Measurements from ENCODE around the gene RPUSD4. TPM values are rescaled to one million over a fixed set of nuclear protein-coding genes. Genes with fewer than 3 reads are reported as not detected.

The RPUSD4 gene
- total RNA-seq, 5 donors from 2014 or later (not counting 1 experiment from before 2014, with no cell fraction given): 33.8 to 41.5 (median 40.2) TPM

DNA sequence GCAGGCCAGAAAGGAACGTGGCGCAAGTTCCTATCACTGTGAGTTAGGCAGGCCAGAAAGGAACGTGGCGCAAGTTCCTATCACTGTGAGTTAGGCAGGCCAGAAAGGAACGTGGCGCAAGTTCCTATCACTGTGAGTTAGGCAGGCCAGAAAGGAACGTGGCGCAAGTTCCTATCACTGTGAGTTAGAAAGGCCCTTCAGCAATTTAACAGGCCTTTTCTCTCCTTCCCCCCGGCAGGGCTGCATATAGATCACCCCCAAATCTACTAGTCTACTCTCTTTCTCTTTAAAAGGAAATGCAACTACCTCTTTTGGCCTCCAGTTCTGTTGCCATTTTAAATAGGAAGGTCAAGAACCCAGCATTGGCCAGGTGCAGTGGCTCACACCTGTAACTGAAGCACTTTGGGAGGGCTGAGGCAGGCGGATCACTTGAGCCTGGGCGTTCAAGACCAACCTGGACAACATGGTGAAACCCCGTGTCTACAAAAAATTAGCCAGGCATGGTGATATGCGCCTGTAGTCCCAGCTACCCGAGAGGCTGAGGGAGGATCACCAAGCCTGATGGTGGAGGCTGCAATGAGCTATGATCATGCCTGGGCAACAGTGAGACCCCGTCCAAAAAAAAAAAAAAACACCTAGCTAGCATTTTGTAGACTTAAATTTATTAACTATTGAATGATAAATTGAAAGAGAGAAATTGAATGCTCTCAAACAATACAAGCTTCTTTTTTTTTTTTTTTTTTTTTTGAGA, 15.1 kb upstream of the RPUSD4 start:
- no peaks in the 10 kb centered on the region for H3K4me1 ChIP-seq (ENCODE audit: control insufficient read depth in 1 of 2, extremely low read depth in 1 of 2, insufficient read depth in 2 of 2, low read length in 2 of 2)
- 94% methylated on average over 7 of the region's 15 CpGs for WGBS (ENCODE audit: insufficient coverage)
- Mint-ChIP-seq H3K27me3 (no peaks in the 10 kb centered on the region), H3K4me1 (peaks cover 0 to 5% (median 0%) of the 10 kb centered on the region in 3 donors), H3K27ac (no peak overlapping the region), H3K36me3 (peaks cover 12% of the 10 kb centered on the region), H3K4me3 (no peak overlapping the region), H3K9me3 (no peaks in the 10 kb centered on the region)
- CTCF ChIA-PET: interaction anchor here in 1 of 2 donors (0.7 kb wide), 1 partner anchor 241 kb away, joined by 5 read pairs; no protein-coding TSS in a partner anchor
- no peak overlapping the region for H3K27ac ChIP-seq (ENCODE audit: low read length)
- no peak for ATAC-seq (replicated peaks in 1 of 4)
- POLR2A ChIA-PET: interaction anchor here in 1 of 2 donors (0.6 kb wide), 1 partner anchor 583 kb away, joined by 3 read pairs; no protein-coding TSS in a partner anchor
- H3K9me3 ChIP-seq: no peaks in the 10 kb centered on the region
- no peaks in the 10 kb centered on the region for H3K27me3 ChIP-seq (replicated peaks in 1 of 2; ENCODE audit: control insufficient read depth in 2 of 2, extremely low read depth in 1 of 2, insufficient read depth in 2 of 2, low read length in 1 of 2)
- peaks cover 0 to 5% of the 10 kb centered on the region in 2 donors for H3K36me3 ChIP-seq (ENCODE audit: control insufficient read depth in 2 of 2, extremely low read depth in 1 of 2, insufficient read depth in 1 of 2, low read length in 1 of 2)
- no peak overlapping the region for H3K4me3 ChIP-seq (ENCODE audit: control insufficient read depth in 1 of 2, extremely low read depth in 1 of 2, low read length in 1 of 2)
- no peak for DNase-seq

DNA sequence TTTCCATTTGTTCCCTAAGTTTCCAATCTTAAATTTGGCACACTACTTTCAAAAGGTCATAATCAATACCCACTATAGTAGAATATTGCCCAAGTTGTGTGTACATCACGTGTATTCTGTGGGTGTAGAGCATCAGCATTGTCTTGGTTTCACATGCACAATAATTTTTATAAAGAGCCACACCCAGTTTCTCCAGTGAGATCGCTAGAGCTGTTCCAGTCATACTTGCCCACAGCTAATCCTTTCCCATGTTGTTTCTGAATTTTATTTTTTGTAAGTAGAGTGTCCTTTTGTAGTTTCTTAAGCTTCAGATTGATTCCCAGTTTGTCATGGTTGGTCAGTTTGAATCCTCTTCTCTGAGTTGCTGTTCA, 13.8 kb upstream of the RPUSD4 start:
- no peak for ATAC-seq (replicated peaks in 1 of 4)
- peaks cover 0 to 5% of the 10 kb centered on the region in 2 donors for H3K36me3 ChIP-seq (ENCODE audit: control insufficient read depth in 2 of 2, extremely low read depth in 1 of 2, insufficient read depth in 1 of 2, low read length in 1 of 2)
- WGBS (ENCODE audit: insufficient coverage): no CpG with 5 or more reads among the region's 2 CpGs
- Mint-ChIP-seq H3K4me3 (no peak overlapping the region), H3K4me1 (peaks cover 0 to 7% (median under 1%) of the 10 kb centered on the region in 3 donors), H3K9me3 (no peaks in the 10 kb centered on the region), H3K36me3 (peaks cover 6% of the 10 kb centered on the region), H3K27me3 (no peaks in the 10 kb centered on the region), H3K27ac (no peak overlapping the region)
- no peaks in the 10 kb centered on the region for H3K9me3 ChIP-seq
- H3K27me3 ChIP-seq (replicated peaks in 1 of 2; ENCODE audit: control insufficient read depth in 2 of 2, extremely low read depth in 1 of 2, insufficient read depth in 2 of 2, low read length in 1 of 2): no peaks in the 10 kb centered on the region
- no peak overlapping the region for H3K27ac ChIP-seq (ENCODE audit: low read length)
- DNase-seq: no peak
- POLR2A ChIA-PET: no interaction called here
- CTCF ChIA-PET: interaction anchor here in 1 of 2 donors (0.6 kb wide), 1 partner anchor 216 kb away, joined by 3 read pairs; no protein-coding TSS in a partner anchor
- no peaks in the 10 kb centered on the region for H3K4me1 ChIP-seq (ENCODE audit: control insufficient read depth in 1 of 2, extremely low read depth in 1 of 2, insufficient read depth in 2 of 2, low read length in 2 of 2)
- H3K4me3 ChIP-seq (ENCODE audit: control insufficient read depth in 1 of 2, extremely low read depth in 1 of 2, low read length in 1 of 2): no peak overlapping the region

DNA sequence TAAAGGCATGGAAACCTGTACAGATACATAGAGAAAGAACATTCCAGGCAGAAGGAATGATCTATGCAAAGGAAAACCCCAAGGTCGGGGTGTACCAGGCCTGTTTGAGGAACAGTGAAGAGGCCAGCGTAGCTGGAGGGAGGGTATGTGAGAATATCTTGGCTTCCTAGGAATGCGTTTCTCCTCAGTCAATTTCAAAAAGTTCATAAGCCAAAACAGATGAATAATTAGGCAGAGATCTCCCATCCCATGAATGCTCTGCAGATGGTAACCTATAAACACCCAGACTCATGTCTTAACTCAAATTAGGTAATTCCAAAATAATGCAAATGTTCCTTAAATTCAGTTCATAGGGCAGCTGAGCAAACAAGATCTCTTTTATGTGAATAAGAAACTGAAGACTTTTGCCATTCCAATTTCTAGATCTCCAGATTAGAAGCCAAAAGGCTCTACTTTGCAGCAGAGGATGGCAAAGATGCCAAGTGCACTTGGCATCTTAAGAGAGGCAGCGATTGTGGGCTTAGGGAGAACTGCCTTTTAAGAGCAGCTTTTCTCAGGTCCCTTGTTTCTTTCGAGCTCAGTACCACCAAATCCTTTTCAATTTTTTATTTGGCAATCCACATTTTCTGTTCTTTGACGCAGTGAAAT, 13.3 kb upstream of the RPUSD4 start:
- Histone ChIP-seq H3K27ac (ENCODE audit: low read length) (no peak overlapping the region), H3K36me3 (ENCODE audit: control insufficient read depth in 2 of 2, extremely low read depth in 1 of 2, insufficient read depth in 1 of 2, low read length in 1 of 2) (peaks cover 0 to 2% of the 10 kb centered on the region in 2 donors), H3K9me3 (no peaks in the 10 kb centered on the region), H3K4me1 (ENCODE audit: control insufficient read depth in 1 of 2, extremely low read depth in 1 of 2, insufficient read depth in 2 of 2, low read length in 2 of 2) (no peaks in the 10 kb centered on the region), H3K27me3 (replicated peaks in 1 of 2; ENCODE audit: control insufficient read depth in 2 of 2, extremely low read depth in 1 of 2, insufficient read depth in 2 of 2, low read length in 1 of 2) (no peaks in the 10 kb centered on the region), H3K4me3 (ENCODE audit: control insufficient read depth in 1 of 2, extremely low read depth in 1 of 2, low read length in 1 of 2) (no peak overlapping the region)
- no peaks in the 10 kb centered on the region for H3K9me3 Mint-ChIP-seq
- no peak for ATAC-seq (replicated peaks in 1 of 4)
- no peaks in the 10 kb centered on the region for H3K27me3 Mint-ChIP-seq
- CTCF ChIA-PET: no interaction called here
- no peak overlapping the region for H3K4me3 Mint-ChIP-seq
- H3K4me1 Mint-ChIP-seq: peaks cover 0 to 10% (median 2%) of the 10 kb centered on the region in 3 donors
- POLR2A ChIA-PET: no interaction called here
- DNase-seq: no peak
- 83% methylated on average over 2 of the region's 6 CpGs for whole genome bisulfite sequencing (ENCODE audit: insufficient coverage)
- H3K27ac Mint-ChIP-seq: no peak overlapping the region
- H3K36me3 Mint-ChIP-seq: peaks cover 6% of the 10 kb centered on the region

DNA sequence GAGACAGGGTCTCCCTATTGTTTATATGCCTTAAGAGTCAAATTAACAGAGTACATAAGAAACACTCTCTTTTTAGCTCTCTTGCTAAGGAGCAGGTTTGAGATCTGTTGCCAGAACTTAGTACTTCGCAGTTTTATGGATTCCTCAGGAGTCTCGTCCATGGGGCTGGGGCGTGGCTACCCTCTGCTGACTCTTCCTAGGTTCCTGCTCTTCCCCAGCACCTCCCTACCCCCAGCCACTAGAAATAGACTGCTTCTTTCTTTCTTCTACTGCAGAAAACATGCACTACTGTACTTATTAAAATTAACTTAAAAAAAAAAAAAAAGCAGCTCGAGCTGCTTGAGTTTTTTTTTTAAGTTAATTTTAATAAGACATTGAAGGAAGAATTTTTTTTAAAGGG, 8.1 kb upstream of the RPUSD4 start:
- H3K27me3 Mint-ChIP-seq: no peaks in the 10 kb centered on the region
- no peaks in the 10 kb centered on the region for H3K27me3 ChIP-seq (replicated peaks in 1 of 2; ENCODE audit: control insufficient read depth in 2 of 2, extremely low read depth in 1 of 2, insufficient read depth in 2 of 2, low read length in 1 of 2)
- DNase-seq (no peak), ATAC-seq (replicated peaks in 1 of 4) (no peak)
- H3K4me3 ChIP-seq (ENCODE audit: control insufficient read depth in 1 of 2, extremely low read depth in 1 of 2, low read length in 1 of 2): no peak overlapping the region
- peaks cover 16 to 32% (median 24%) of the 10 kb centered on the region in 3 donors for H3K4me1 Mint-ChIP-seq
- no peaks in the 10 kb centered on the region for H3K4me1 ChIP-seq (ENCODE audit: control insufficient read depth in 1 of 2, extremely low read depth in 1 of 2, insufficient read depth in 2 of 2, low read length in 2 of 2)
- WGBS (ENCODE audit: insufficient coverage): 100% methylated on average over 1 of the region's 4 CpGs
- no peak overlapping the region for H3K4me3 Mint-ChIP-seq
- no peak overlapping the region for H3K27ac Mint-ChIP-seq
- no peaks in the 10 kb centered on the region for H3K9me3 ChIP-seq
- no peak overlapping the region for H3K27ac ChIP-seq (ENCODE audit: low read length)
- H3K36me3 Mint-ChIP-seq: peaks cover 6% of the 10 kb centered on the region
- ChIA-PET POLR2A (no interaction called here), CTCF (interaction anchor here (0.6 to 0.8 kb wide), 2 partner anchors 93 to 651 kb away, joined by 3 to 5 read pairs; no protein-coding TSS in a partner anchor)
- no peaks in the 10 kb centered on the region for H3K9me3 Mint-ChIP-seq
- no peaks in the 10 kb centered on the region for H3K36me3 ChIP-seq (ENCODE audit: control insufficient read depth in 2 of 2, extremely low read depth in 1 of 2, insufficient read depth in 1 of 2, low read length in 1 of 2)

DNA sequence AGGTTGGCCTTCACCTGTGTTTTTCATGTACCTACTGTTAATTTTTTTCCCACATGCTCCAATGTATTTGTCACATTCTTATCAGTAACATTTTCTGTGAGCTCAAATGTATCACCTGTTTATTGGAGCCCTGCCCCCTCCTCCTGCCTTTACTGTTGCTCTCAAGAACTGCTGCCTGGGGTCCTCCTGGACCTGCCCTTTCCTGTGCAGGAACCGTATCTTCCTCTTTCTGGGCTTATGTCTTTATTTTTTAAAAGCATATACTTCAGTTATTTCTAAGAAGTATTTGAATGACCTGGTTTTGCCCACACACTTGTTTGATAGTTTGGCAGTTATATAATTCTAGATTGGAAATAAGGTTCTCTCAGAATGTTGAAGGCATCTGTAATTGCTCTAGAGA, 6.0 kb upstream of the RPUSD4 start:
- Histone ChIP-seq H3K4me3 (ENCODE audit: control insufficient read depth in 1 of 2, extremely low read depth in 1 of 2, low read length in 1 of 2) (no peak overlapping the region), H3K27me3 (replicated peaks in 1 of 2; ENCODE audit: control insufficient read depth in 2 of 2, extremely low read depth in 1 of 2, insufficient read depth in 2 of 2, low read length in 1 of 2) (no peaks in the 10 kb centered on the region), H3K4me1 (ENCODE audit: control insufficient read depth in 1 of 2, extremely low read depth in 1 of 2, insufficient read depth in 2 of 2, low read length in 2 of 2) (peaks cover 0 to under 1% of the 10 kb centered on the region in 2 experiments), H3K36me3 (ENCODE audit: control insufficient read depth in 2 of 2, extremely low read depth in 1 of 2, insufficient read depth in 1 of 2, low read length in 1 of 2) (no peaks in the 10 kb centered on the region), H3K27ac (ENCODE audit: low read length) (no peak overlapping the region), H3K9me3 (no peaks in the 10 kb centered on the region)
- no peak for DNase-seq
- no peaks in the 10 kb centered on the region for H3K27me3 Mint-ChIP-seq
- no peak overlapping the region for H3K27ac Mint-ChIP-seq
- peaks cover 6% of the 10 kb centered on the region for H3K36me3 Mint-ChIP-seq
- H3K9me3 Mint-ChIP-seq: no peaks in the 10 kb centered on the region
- WGBS (ENCODE audit: insufficient coverage): no CpG with 5 or more reads among the region's 1 CpG
- peaks cover 27 to 40% (median 34%) of the 10 kb centered on the region in 3 donors for H3K4me1 Mint-ChIP-seq
- no peak for ATAC-seq (replicated peaks in 1 of 4)
- CTCF ChIA-PET: interaction anchor here in 1 of 2 donors (1.0 kb wide), 1 partner anchor 16 kb away, joined by 3 read pairs; no protein-coding TSS in a partner anchor
- POLR2A ChIA-PET: no interaction called here
- no peak overlapping the region for H3K4me3 Mint-ChIP-seq

DNA sequence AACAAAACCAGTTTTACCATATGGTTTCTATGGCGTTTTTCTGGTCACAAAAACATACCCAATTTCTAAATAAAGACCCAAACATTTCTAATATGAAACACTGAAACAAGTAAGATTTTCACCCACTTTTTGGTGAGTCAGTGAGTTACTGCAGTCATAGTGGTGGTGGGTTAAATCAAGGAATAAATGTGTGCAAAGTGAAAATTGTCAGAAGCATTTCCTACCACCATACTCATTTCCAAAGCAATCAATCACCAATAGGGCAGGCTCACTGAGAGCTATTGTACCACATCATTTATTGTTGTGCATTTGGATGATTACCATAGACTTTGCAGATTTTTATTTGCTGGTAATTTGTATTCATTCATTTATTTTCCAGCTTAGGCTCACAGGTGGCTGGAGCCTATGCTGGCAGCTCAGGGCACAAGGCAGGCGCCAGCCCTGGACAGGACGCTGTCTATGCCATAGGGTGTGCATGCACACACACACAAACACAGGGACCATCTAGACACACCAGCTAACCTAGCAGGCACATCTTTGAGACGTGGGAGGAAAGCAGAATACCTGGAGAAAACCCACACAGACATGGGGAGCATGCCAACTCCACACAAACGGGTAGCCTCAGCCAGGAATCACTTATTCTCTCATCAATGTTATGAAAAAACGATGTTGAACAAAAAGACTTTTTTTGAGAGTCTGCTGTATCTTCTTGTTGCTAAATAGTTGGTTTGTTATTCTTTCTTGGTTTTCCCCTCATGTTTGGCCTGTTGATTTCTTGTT, 5.3 kb upstream of the RPUSD4 start:
- peaks cover 33 to 45% (median 41%) of the 10 kb centered on the region in 3 donors for H3K4me1 Mint-ChIP-seq
- no peak for ATAC-seq (replicated peaks in 1 of 4)
- H3K27me3 Mint-ChIP-seq: no peaks in the 10 kb centered on the region
- no peaks in the 10 kb centered on the region for H3K9me3 Mint-ChIP-seq
- no peaks in the 10 kb centered on the region for H3K27me3 ChIP-seq (replicated peaks in 1 of 2; ENCODE audit: control insufficient read depth in 2 of 2, extremely low read depth in 1 of 2, insufficient read depth in 2 of 2, low read length in 1 of 2)
- DNase-seq: no peak
- H3K36me3 Mint-ChIP-seq: no peaks in the 10 kb centered on the region
- WGBS (ENCODE audit: insufficient coverage): no CpG with 5 or more reads among the region's 6 CpGs
- no peak overlapping the region for H3K4me3 ChIP-seq (ENCODE audit: control insufficient read depth in 1 of 2, extremely low read depth in 1 of 2, low read length in 1 of 2)
- POLR2A ChIA-PET: no interaction called here
- no peak overlapping the region for H3K27ac ChIP-seq (ENCODE audit: low read length)
- H3K4me3 Mint-ChIP-seq: no peak overlapping the region
- no peak overlapping the region for H3K27ac Mint-ChIP-seq
- peaks cover 6 to 7% of the 10 kb centered on the region in 2 experiments for H3K4me1 ChIP-seq (ENCODE audit: control insufficient read depth in 1 of 2, extremely low read depth in 1 of 2, insufficient read depth in 2 of 2, low read length in 2 of 2)
- CTCF ChIA-PET: interaction anchor here in 1 of 2 donors (1.0 kb wide), 1 partner anchor 16 kb away, joined by 3 read pairs; no protein-coding TSS in a partner anchor
- H3K36me3 ChIP-seq (ENCODE audit: control insufficient read depth in 2 of 2, extremely low read depth in 1 of 2, insufficient read depth in 1 of 2, low read length in 1 of 2): no peaks in the 10 kb centered on the region
- H3K9me3 ChIP-seq: no peaks in the 10 kb centered on the region
